Body of pancreas (tissue), 4 donors: ENCODE measurements around the gene ZNF575. TPM values are rescaled to one million over a fixed set of nuclear protein-coding genes. Genes with fewer than 3 reads are reported as not detected.

Experiments
- ATAC-seq: fragments of 150-250 bp; one replicate; pipeline ENCODE4 v1.9.1; 2016
- DNase-seq, 4 donors: peaks; one replicate each; pipeline ENCODE4 v3.0.0-alpha.2; 2019
- H3K27ac ChIP-seq, 4 donors: fragments of 200-600 bp; sonication (generic); 1 replicate in 3 of 4; 2 replicates in 1 of 4; pipeline versions ENCODE4 v1.5.1 to v1.6.1; 2016 to 2019; ENCODE audit warnings: mild to moderate bottlenecking in 1 of 4, mixed read lengths in 1 of 4, moderate library complexity in 1 of 4
- H3K27me3 ChIP-seq, 2 donors: fragments of 200-600 bp; sonication (generic); one replicate each; pipeline ENCODE4 v1.6.0; 2016; ENCODE audit warnings: mild to moderate bottlenecking in 1 of 2
- H3K36me3 ChIP-seq, 2 donors: fragments of 200-600 bp; sonication (generic); replicated peaks in 1 of 2; 2 replicates each; pipeline ENCODE4 v1.5.1; 2016; ENCODE audit warnings: low read depth in 2 of 2; ENCODE audit not compliant: insufficient read depth in 1 of 2
- H3K4me1 ChIP-seq: fragments of 200-600 bp; sonication (generic); one replicate; pipeline ENCODE4 v1.6.0; 2016
- H3K4me3 ChIP-seq, 2 donors: fragments of 200-600 bp; sonication (generic); 1 replicate in 1 of 2; 2 replicates in 1 of 2; pipeline ENCODE4 v1.5.1; 2016 to 2019
- H3K9me3 ChIP-seq, 3 donors: fragments of 200-600 bp; sonication (generic); 1 replicate in 2 of 3; 2 replicates in 1 of 3; pipeline ENCODE4 v1.5.1; 2016
- CTCF ChIP-seq, 7 experiments: fragments of 450-650 bp in 4 of 7; fragments of 200-600 bp in 3 of 7; sonication (generic) in 3 of 7; IDR thresholded peaks; one replicate each; pipeline ENCODE4 v1.5.1; 2016 to 2019; ENCODE audit warnings: antibody characterized with exemption in 7 of 7
- POLR2A ChIP-seq, 3 donors: fragments of 450-650 bp; IDR thresholded peaks; one replicate each; pipeline ENCODE4 v1.6.1; 2016; ENCODE audit warnings: antibody characterized with exemption in 3 of 3, mild to moderate bottlenecking in 2 of 3
- WGBS, 2 donors: methylation state at CpG; one replicate each; pipeline ENCODE4 v1.1.5; 2017; 5-methylcytosine and 5-hydroxymethylcytosine counted together
- intact Hi-C: fragments of 100-400 bp; cut with DNase I; formaldehyde crosslinking; loops from one replicate; pipeline ENCODE4 v1.15.1; 2023
- total RNA-seq, 2 donors: library from RNA; depleted of rRNA; stranded (reverse); fragments of >200 nt; gene quantifications; one replicate each; pipeline ENCODE4 v1.1.0, GENCODE V29; 2016

ZNF575 gene
- total RNA-seq, 2 donors from 2014 or later, result 0.52 TPM; not detected in 1

GRCh38 chr19:43563816-43564457 lies 30.9 kb downstream of the ZNF575 start:
- DNase-seq (no peak), ATAC-seq (no peak)
- no peak overlapping the region for H3K4me3 ChIP-seq
- no peaks in the 10 kb centered on the region for H3K9me3 ChIP-seq
- intact Hi-C loops, result no loop called here
- no peak for TF ChIP-seq POLR2A (IDR thresholded peaks at IDR 0.05)
- TF ChIP-seq CTCF (IDR thresholded peaks at IDR 0.05), result no peak
- H3K4me1 ChIP-seq, result no peaks in the 10 kb centered on the region
- no peaks in the 10 kb centered on the region for H3K27me3 ChIP-seq
- no peak overlapping the region for H3K27ac ChIP-seq
- WGBS, 2 donors, result 83 to 94% methylated on average over 10 of the region's 10 CpGs
- no peaks in the 10 kb centered on the region for H3K36me3 ChIP-seq

DNA sequence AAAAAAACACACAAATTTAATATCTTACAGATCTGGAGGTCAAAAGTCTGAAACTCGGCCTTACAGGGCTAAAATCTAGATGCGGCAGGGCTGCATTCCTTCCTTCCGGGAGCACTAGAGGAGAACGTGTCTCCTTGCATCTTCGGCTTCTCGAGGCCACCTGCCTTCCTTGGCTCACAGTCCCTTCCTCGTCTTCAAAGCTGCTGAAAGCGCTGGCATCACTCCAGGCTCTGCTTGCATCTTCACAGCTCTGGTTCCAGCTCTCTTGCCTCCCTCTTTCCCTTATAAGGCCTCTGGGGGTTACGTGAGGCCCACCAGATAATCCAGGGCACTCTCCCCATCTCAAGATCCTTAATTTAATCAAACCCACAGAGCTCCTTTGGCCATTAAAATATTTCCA lies 31.8 kb downstream of the ZNF575 start:
- ATAC-seq, result no peak
- no peak for DNase-seq
- no peaks in the 10 kb centered on the region for H3K36me3 ChIP-seq
- intact Hi-C loops, result loop anchor here (5.0 kb wide), 1 partner anchor 38 kb away; no protein-coding TSS in a partner anchor
- no peak overlapping the region for H3K4me3 ChIP-seq
- H3K4me1 ChIP-seq, result no peaks in the 10 kb centered on the region
- H3K27ac ChIP-seq, result no peak overlapping the region
- TF ChIP-seq POLR2A (IDR thresholded peaks at IDR 0.05), result no peak
- no peak for TF ChIP-seq CTCF (IDR thresholded peaks at IDR 0.05)
- whole genome bisulfite sequencing, 2 donors, result 73 to 88% methylated on average over 9 of the region's 9 CpGs
- no peaks in the 10 kb centered on the region for H3K9me3 ChIP-seq
- no peaks in the 10 kb centered on the region for H3K27me3 ChIP-seq

DNA sequence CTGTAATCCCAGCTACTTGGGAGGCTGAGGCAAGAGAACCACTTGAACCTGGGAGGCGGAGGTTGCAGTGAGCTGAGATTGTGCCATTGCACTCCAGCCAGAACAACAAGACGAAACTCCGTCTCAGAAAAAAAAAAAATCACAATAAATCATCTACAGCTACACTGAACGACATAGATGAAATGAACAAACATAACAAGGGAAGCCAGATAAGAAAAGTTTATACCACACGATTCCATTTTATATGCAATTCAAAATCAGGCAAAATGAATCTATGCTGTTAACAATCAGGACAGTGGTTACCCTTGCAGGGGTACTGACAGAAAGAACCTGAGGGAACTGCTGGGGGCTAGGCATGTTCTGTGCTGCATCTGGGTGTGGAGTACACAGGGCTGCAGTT lies 36.7 kb downstream of the ZNF575 start:
- no peaks in the 10 kb centered on the region for H3K27me3 ChIP-seq
- 52 to 70% methylated on average over 5 of the region's 5 CpGs for WGBS, 2 donors
- H3K4me1 ChIP-seq, result peaks cover 4% of the 10 kb centered on the region
- no peaks in the 10 kb centered on the region for H3K9me3 ChIP-seq
- no peak for DNase-seq
- no peak for TF ChIP-seq POLR2A (IDR thresholded peaks at IDR 0.05)
- TF ChIP-seq CTCF (IDR thresholded peaks at IDR 0.05), result no peak
- H3K4me3 ChIP-seq, result no peak overlapping the region
- intact Hi-C loops, result loop anchor here (5.0 kb wide), 1 partner anchor 33 kb away; no protein-coding TSS in a partner anchor
- H3K27ac ChIP-seq, result no peak overlapping the region
- H3K36me3 ChIP-seq, result no peaks in the 10 kb centered on the region
- ATAC-seq, result no peak

DNA sequence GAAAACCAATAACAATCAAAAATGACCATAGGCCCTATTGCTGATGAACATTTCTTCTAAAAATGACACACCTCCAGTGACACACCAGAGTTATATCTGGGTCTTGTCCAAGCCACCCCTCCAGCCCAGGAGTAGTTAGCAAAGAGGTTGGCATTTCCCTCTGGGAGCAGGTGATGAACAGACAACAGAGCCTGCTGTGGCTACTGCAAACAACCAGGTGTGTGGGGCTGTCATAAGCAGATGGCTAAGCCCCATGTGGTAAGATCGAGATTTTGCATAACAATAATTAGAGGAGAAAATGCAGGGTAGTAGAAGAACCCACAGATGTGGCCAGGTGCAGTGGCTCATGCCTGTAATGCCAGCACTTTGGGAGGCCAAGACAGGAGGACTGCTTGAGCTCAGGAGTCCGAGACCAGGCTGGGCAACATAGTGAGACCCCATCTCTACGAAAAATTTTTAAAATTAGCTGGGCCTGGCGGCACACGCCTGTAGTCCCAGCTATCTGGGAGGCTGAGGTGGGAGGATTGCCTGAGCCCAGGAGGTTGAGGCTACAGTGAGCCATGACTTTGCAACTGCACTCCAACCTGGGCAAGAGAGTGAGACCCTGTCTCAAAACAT lies 37.3 kb downstream of the ZNF575 start:
- Histone ChIP-seq H3K27ac (no peak overlapping the region), H3K27me3 (no peaks in the 10 kb centered on the region), H3K4me3 (no peak overlapping the region), H3K36me3 (no peaks in the 10 kb centered on the region), H3K4me1 (peaks cover 7% of the 10 kb centered on the region), H3K9me3 (no peaks in the 10 kb centered on the region)
- ATAC-seq, result no peak
- intact Hi-C loops, result no loop called here
- WGBS, 2 donors, result 76 to 77% methylated on average over 3 to 5 of the region's 5 CpGs
- TF ChIP-seq POLR2A (IDR thresholded peaks at IDR 0.05), result no peak
- peak in 1 of 4 donors; percentile 26 for DNase-seq

DNA sequence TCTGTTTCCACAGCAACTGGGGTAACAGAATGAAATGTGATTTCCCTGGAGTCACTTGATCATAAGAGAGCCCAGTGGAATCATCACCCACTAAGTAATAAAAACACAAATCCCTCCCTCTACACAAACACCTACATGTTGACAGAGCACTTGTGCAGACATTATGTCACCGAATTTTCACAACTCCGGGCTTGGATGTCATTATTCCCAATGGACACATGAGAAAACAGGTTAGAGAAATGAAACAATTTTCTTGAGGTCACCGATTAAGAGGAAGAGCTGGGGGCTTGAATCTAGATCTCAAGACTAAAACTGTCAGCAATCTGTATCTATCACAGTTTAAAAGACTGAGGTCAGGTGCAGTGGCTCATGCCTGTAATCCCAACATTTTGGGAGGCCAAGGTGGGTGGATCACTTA lies 39.2 kb downstream of the ZNF575 start:
- intact Hi-C loops, result no loop called here
- Histone ChIP-seq H3K9me3 (no peaks in the 10 kb centered on the region), H3K4me3 (no peak overlapping the region), H3K27ac (no peak overlapping the region), H3K27me3 (no peaks in the 10 kb centered on the region), H3K4me1 (peaks cover 12% of the 10 kb centered on the region), H3K36me3 (no peaks in the 10 kb centered on the region)
- TF ChIP-seq CTCF (IDR thresholded peaks at IDR 0.05), result no peak
- TF ChIP-seq POLR2A (IDR thresholded peaks at IDR 0.05), result no peak
- whole genome bisulfite sequencing, 2 donors, result 67 to 74% methylated on average over 3 of the region's 3 CpGs
- DNase-seq, result no peak
- no peak for ATAC-seq
